NCI-H82 (cell line): ENCODE data around the gene NID2.

Source experiments
- DNase-seq: peaks from one replicate; lab custom pipeline; 2025; lab: John Stamatoyannopoulos, UW

The NID2 gene

DNA sequence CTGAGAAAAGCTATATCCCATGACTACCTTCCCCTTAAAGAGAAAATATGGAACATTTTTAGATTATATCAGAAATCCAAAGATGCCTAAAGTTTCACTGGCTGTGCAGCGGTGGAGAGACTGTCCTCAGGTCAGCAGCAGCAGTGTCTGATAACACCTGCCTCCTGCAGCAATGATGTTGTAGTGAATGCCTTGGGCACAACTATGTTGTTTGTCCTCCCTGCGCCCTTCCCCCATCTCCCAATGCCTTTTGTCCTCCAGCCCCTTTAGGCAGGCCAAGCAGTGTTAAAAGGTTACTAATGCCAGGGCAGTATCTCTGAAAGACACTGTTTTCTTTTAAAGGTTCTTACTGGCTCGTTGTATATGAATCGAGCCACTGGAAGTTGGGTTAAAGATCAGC, 66.3 kb downstream of the NID2 start:
- DNase-seq, result no peak

DNA sequence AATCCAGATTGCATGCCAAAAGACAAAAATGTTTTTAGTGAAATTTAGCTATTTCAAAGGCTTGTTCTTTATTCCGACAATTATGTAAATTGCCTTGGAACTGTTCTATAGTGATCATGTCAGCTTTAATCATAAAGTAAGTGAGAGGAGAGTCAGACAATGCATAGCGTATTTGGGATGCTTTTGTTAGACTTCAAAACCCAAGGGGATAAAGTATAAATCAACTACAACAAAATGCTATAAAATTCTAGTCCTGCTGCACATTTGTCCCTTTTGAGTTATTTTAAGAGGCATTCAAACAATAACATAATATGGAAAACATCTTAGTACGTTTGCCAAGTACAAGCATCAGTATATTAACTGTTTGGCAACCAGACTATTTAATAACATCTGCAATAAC, 68.2 kb downstream of the NID2 start:
- DNase-seq, result no peak

DNA sequence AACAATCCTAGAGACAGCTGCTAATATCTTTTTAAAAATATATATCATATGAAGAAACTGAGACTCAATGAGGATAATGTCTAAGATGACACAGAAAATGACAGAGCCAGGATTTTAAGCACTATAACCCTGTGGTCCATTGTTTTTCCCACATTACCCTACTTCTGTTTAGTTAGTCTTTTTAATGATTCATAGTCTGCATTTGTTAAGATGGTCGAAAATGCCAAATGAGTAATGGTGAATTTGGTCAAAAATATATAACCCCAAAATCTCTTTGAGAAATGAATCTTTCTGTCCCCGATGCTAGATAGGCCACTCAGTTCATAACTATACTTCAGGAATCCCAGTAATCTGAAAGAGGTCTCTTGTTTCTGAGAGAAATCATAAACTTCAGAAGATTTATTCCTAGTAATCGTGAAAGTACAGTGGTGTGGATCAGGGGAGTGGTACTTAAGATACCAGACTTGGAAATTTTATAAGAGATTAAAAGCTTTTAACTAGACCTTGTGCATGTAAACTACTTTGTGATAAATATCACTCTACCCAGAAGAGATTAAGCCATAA, 68.8 kb downstream of the NID2 start:
- DNase-seq, result no peak

DNA sequence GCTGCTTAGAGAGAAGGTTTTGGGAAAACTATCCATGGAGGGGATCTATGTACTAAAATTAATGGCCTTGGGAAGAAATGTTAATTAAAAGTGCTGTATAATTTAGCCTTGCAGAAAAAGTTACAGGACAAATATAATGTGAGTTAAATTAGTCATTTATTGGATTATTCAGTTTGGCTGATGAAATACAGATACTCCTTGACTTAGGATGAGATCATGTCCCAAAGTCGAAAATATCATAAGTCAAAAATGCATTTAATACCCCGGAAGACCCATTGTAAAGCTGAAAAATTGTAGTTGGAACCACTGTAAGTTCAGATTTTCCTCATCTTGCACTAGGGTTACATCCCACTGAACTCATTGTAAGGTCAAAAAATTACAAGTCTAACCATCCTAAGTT, 69.8 kb downstream of the NID2 start:
- no peak for DNase-seq

DNA sequence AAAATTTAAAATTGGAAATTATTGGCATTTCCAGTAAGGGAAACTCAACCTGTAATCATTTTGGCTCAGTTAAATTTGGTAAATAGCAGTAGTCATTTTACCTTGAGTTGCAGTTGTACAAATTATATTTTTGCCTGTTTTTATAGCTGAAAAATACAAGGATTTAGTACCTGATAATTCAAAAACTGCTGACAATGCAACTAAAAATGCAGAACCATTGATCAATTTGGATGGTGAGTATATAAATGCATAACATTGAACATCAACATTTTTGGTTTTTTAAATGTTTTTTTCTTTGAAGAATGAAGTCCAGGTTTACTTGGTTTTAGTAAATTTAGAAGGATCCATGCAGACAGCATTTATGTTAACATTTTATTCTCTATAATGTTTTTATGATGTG, 70.5 kb downstream of the NID2 start:
- no peak for DNase-seq

DNA sequence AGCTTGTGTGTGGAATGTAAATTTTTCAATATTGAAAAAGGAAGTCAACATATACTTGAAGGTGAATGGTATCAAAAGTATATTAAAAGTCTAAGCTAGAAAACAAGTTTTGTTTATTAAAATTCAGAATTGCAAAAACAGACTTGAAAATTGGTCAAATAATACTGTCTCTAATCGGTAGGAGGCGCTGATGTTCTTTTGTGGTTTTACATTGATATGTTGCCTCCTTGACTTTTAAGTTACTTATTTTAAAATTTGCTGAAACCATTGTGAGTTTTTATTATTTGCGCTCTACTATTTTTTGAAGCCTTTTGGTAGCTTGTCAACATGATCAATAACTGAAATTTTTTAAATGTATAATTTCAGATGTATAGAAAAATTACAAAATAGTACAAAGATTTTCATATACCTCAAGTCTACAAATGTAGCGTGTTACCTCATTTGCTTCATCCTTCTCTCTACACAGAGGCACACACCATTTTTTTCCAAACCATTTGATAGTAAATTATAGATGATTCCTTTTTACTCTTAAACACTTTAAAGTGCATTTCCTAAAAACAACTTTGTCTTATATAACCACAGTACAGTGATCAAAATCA, 72.6 kb downstream of the NID2 start:
- peak; percentile 24 for DNase-seq

DNA sequence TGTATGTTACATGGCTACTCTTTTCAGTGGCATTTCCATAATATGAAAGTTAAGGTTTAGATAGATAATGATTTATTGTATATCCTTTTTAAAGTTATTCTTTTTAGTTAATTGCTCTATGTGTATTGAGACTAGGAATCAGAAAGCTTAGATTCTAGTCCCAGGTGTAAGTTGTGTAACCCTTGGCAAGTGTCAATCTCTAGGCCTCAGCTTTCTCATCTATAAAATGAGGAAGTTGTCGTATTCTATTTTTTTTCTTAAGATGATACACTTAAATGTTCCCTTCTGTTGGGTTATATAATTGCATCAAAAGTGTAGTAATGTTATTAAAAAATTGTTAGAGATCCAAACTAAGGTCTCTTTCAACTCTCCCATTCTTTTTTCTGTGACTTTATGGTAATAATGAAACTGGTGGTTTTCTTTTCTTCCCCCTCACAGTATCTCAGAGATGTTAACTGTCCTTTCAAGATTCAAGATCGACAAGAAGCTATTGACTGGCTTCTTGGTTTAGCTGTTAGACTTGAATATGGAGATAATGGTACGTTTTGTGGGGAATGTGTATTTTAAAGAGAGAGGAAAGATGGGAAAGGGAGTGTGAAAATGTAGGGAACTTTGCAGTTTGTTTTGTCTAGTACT, 75.5 kb downstream of the NID2 start:
- DNase-seq, result no peak

DNA sequence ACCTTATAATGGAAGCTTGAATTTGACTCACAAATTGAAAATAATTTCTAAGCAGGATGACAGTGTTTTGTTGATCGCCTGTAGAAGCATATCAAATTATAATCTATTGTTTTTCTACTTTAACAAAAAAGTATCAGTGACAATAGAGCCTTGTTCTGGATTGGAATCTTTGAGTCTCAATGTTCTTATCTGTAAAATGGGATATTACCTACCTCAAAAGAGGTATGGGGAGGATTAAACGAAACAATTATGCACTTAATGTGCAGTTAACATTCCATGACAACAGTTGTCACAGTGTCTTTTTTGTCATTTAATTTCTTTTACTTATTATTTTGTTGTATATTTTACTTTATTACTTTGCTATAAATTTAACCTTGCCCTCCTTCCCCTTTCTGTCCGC, 78.4 kb downstream of the NID2 start:
- no peak for DNase-seq

DNA sequence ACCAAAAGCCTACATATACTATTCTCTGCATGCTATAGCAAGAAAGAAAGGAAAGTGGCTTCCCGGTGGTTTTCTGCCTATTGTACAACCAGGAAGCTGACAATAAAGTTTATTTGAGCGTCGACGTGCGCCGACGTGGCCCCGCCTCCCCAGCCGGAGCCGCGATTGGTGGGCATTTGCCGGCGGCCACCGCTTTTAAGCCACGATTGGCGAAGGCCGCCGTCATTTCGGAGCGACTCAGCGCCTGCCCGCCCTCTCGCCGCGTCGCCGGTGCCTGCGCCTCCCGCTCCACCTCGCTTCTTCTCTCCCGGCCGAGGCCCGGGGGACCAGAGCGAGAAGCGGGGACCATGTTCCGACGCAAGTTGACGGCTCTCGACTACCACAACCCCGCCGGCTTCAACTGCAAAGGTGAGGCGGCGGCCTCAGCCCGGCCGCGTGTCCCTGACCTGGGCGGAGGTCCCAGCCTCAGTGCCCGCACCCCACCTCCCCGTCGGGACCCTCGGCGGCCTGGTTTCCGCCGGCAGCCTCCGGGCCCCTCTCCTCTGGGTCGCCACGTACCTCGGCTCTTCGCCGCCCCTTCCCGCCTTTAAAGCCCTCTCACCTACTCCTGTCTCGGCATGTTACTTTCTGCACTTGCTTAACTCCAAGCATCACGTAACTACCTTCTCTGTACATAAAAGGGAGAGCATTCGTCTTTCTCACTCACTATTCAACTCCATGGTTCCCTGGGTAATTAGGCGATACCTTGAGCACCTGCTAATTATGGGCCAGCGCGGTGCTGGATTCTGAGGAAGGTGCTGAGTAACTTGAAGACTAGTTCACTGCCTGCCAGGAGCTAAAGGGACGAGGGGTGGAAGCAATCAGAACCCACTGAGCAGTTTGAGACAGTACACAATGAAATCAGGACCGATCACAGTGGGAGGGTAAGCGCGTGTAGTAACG, 79.3 kb downstream of the NID2 start, which contains the start of gene RTRAF:
Gene RTRAF (plus strand): TSS at position 254 of the 942 bp plus-strand sequence. CDS start 94 bp downstream, at position 348.
- DNase-seq, result peak; percentile 89

DNA sequence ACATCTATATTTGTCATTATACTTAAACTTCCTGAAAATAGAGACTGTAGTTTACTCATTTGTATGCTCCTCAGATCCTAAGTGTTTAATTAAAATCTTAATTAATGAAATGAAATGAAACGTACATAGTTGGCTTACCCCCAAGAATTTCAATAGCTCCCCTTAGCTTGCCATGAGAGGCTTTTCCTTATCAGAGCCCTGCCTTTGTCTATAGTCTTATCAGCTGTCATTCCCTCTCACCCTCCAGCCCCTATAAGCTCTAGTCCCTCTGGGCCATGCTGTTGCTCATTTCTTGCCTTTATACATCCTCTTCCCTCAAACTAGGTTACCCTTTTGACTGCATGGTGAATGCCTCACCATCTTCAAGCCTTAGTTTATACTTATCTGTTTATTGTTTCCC, 80.6 kb downstream of the NID2 start:
- peak; percentile 7 for DNase-seq

DNA sequence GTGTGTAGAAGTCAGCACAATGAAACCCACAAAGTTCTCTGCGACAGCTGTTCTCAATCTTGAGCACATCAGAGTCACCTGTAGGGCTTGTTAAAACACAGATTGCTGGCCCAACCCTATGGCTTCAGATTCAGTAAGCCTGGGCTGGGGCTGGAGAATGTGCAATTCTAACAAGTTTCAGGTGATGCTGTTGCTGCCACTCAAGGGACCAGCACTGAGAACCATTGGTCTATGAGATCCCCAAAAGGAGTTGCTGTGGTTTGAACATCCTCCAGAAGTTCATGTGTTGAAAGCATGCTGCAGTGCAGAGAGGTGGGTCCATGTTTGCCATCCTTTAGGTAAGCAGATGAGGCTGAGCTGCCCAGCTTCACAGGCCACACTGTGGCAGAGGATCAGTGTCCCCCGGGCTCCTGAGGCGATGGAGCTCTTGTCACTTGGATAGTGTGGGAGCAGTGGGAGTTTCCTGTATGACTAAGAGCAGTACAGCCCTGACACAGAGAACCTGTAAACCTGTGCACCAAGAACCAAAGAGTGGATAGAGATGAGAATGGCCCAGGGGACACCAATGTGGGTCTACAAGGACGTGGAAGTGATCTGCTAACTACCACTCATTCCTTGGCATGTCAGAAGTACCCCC, 87.5 kb downstream of the NID2 start:
- DNase-seq, result no peak

DNA sequence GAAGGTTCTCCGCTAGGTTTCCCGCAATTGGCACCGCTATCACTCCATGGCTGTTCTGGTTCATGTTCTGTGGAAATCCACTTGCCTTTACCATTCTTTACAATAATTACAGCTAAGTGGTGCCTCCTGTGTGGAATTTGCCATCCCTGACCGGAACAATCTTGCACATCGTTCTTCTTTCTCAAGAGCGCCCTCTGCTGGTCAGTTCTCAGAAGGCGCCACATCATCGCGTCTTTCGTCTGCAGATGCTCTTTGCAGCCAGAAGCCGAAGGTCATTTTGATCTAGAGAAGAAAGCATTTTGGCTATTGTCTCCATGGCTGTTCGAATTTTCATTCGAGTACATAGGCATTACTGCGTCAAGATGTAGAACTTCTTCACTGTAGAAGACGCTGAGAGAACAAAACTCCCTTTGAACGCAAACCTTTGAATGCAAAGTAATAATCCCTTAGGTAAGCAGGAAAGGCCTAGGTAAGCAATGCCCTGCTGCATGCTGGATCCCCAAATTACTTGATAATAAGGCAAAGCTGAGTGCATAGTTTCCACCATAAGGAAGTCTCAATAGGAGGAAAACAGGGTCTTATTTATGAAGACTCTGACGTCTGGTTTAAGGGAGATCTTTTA, 89.7 kb downstream of the NID2 start:
- DNase-seq, result peak; percentile 81

DNA sequence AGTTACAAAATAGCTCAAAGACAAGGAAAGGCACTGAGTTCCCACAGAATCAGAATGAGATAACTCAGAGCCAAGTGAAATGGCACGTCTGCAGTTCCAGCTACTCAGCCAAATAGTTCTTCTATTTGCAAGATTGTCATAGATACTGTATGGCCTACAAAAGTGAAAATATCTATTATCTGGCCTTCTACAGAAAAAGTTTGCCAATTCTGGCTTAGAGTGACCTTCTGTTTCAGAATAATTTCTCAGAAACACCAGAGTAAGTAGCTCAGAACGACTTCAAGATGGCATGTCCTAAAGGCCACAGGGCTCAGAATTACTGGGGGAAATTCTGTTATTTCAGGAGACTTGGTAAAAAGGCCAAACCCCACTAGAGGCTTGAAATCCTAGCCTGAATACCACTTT, 90.2 kb downstream of the NID2 start:
- no peak for DNase-seq

DNA sequence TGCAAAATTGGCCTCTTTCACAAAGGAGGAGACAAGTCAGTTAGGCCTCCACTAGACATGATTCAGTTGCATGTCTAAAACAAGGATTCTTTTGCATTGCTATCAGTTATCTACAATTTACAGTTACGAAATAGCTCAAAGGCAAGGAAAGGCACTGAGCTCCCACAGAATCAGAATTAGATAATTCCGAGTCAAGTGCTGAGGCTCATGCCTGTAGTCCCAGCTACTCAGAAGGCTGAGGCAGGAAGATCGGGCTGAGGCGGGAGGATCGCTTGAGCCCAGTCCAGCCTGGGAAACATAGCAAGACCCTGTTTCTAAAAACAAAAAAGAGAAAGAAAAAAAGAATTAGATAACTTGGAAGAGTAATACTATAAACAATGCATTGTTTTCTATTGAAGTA, 91.8 kb downstream of the NID2 start:
- DNase-seq, result no peak

DNA sequence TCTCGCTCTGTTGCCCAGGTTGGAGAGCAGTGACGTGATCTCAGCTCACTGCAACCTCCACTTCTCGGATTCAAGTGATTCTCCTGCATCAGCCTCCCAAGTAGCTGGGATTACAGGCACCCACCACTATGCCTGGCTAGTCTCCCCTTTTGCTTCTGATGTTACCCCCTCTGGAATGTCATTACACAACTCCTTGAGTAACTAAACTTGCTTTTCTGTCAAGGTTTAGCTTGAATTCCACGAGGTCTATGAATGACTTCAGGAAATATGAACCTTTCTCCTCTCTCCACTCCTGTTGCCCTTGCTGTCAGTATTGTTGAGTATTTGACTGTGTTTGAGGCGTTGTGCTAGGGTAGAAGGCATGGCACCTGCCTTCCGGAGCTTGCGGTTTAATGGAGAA, 96.3 kb downstream of the NID2 start:
- DNase-seq, result no peak

DNA sequence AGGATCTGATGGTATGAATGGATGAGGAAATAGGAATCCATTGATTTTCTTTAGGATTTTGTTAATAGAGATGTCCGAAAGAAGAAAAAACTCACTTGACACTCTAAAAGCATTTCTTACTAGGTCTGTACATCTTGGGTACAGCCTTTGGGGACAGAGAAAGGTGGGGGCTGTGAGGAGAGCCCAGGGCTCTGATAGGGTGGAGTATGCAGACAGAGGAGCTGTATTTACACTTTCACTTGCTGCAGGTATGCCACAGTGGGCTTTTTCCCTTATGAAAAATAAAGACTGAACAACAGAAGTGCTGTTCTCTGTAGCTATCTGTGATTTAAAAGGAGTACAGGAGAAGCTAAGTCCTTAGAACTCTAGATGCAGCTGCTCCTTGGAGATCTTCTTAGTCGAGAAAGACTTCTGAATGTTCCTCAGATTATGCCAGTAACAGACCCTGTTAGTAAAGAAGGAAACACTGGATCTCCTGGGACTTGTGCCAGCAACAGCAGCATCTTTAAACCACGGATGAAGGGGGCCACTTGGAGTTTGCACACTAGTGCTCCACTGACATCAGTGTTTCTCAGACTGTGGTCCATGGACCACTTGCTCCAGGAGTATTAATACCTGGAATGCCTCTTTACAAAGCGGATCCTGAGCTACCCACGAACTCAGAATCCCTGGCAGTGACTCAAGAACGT, 98.9 kb downstream of the NID2 start:
- DNase-seq, result no peak

DNA sequence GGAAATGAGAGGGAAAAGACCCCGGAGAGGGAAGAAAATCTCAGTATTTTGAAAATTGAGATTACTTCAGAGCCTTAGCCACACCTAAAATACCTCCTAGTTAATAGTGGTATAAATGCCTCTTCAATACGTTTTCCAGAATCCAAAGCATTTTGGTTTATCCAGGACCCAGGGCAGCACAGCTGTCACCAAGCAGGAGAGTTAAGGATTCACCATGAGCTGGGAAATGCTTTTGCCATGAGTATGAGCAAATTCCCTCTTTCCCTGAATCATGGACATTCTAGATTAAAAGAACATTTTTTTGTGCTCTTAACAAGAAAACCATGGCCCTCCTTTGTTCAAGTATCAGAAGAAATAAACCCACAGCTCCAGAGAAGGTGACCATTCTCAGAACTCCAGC, 101.3 kb downstream of the NID2 start:
- no peak for DNase-seq

DNA sequence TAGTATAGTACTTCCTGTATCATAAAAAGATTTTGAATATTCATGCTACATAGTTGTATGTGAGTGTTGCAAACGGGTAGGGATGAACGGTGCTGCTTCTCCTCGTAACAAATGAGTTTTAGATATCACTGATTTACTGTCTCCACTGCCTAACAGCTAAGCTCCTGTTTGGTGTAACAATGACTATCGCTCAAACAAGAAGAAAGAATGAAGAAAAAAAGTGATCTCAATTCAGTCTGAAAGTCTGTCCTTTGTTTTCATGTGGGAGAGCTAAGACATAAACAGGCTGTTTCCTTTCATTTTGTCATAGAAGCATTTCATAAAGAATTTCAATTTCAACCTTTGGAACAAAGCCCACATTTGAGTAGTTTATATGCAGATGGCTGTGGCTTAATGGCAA, 105.6 kb downstream of the NID2 start:
- DNase-seq, result no peak

DNA sequence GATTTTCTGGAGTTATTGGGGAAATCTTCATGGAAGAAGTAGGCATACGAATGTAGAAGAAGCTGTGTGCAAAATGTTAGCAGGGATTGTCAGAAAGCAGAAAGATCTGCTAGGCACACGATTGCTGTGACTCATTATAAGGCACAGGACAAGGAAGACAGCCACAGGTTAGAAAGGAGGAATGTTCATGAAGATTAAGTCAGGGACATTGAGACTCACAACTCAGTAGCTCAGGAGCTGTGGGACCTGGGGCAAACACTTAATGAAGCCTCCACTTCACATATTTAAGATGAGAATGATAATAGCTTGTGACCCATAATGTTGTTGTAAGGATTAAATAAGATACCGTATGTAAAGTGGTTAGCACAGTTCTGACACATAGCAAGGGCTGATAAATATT, 106.1 kb downstream of the NID2 start:
- DNase-seq, result no peak

DNA sequence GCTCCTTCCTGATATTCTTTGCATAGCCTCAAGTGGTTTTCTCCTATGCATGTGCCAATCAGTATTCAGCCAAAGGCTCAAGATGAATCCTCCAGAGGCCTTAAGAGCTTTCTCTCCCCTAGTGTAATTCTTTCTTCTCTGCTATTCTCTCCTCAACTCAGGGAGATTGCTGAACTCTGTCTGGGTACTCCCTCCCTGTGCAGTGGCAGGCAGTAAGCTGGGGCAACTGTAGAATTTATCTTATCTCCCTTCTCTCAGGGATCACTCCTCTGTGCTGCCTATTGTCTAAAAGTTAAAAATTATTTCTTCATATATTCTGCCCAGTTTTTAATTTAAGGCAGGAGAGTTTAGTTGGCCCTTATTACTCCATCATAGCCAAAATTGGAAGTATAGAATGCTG, 108.0 kb downstream of the NID2 start:
- no peak for DNase-seq

DNA sequence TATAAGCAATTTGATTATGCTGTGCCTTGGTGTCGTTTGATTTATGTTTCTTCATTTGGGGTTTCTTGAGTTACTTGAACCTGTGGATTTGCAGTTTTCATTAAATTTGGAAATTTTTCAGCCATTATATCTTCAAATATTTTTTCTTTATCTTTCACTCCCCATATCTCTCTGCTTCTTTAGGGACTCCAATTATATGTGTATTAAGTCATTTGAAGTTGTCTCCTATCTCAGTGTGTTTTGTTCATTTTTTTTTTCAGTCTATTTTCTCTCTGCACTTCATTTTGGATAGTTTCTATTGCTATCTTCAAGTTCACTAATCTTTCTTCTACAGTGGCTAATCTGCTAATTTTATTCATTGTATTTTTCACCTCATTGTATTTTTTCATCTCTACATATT, 108.9 kb downstream of the NID2 start:
- no peak for DNase-seq
